Measurements from ENCODE around the gene OPRM1.

The OPRM1 gene

GRCh38 chr6:154284313-154284853 is 245.3 kb downstream of the OPRM1 start:
- TF ChIP-seq TAF1 (IDR thresholded peaks at IDR 0.05; ENCODE audit: borderline replicate concordance, insufficient read depth, low read length) (no peak), POLR2AphosphoS5 (IDR thresholded peaks at IDR 0.05; ENCODE audit: low read depth, low read length) (no peak), REST (IDR thresholded peaks at IDR 0.05; ENCODE audit: insufficient read depth in 1 of 2, low read depth in 2 of 2, low read length in 2 of 2) (no peak), FOXP2 (optimal IDR thresholded peaks at IDR 0.05; ENCODE audit: borderline replicate concordance, extremely low read depth, extremely low read length, insufficient read depth) (no peak), SIN3A (IDR thresholded peaks at IDR 0.05; ENCODE audit: borderline replicate concordance, insufficient read depth, low read length) (no peak)

- no peak for TF ChIP-seq FOXP2 (optimal IDR thresholded peaks at IDR 0.05; ENCODE audit: borderline replicate concordance, extremely low read depth, extremely low read length, insufficient read depth)
- no peak for TF ChIP-seq TAF1 (IDR thresholded peaks at IDR 0.05; ENCODE audit: borderline replicate concordance, insufficient read depth, low read length)
- no peak for TF ChIP-seq POLR2AphosphoS5 (IDR thresholded peaks at IDR 0.05; ENCODE audit: low read depth, low read length)
- no peak for TF ChIP-seq SIN3A (IDR thresholded peaks at IDR 0.05; ENCODE audit: borderline replicate concordance, insufficient read depth, low read length)
- no peak for TF ChIP-seq REST (IDR thresholded peaks at IDR 0.05; ENCODE audit: insufficient read depth in 1 of 2, low read depth in 2 of 2, low read length in 2 of 2)
Measured at GRCh38 chr6:154285826-154286225, 246.8 kb downstream of the OPRM1 start.

GRCh38 chr6:154289818-154290508 is 250.9 kb downstream of the OPRM1 start:
- TF ChIP-seq TAF1 (IDR thresholded peaks at IDR 0.05; ENCODE audit: borderline replicate concordance, insufficient read depth, low read length): no peak
- no peak for TF ChIP-seq REST (IDR thresholded peaks at IDR 0.05; ENCODE audit: insufficient read depth in 1 of 2, low read depth in 2 of 2, low read length in 2 of 2)
- no peak for TF ChIP-seq FOXP2 (optimal IDR thresholded peaks at IDR 0.05; ENCODE audit: borderline replicate concordance, extremely low read depth, extremely low read length, insufficient read depth)
- TF ChIP-seq SIN3A (IDR thresholded peaks at IDR 0.05; ENCODE audit: borderline replicate concordance, insufficient read depth, low read length): no peak
- TF ChIP-seq POLR2AphosphoS5 (IDR thresholded peaks at IDR 0.05; ENCODE audit: low read depth, low read length): no peak

GRCh38 chr6:154292066-154292465 is 253.0 kb downstream of the OPRM1 start:
- TF ChIP-seq FOXP2 (optimal IDR thresholded peaks at IDR 0.05; ENCODE audit: borderline replicate concordance, extremely low read depth, extremely low read length, insufficient read depth) (no peak), POLR2AphosphoS5 (IDR thresholded peaks at IDR 0.05; ENCODE audit: low read depth, low read length) (no peak), REST (IDR thresholded peaks at IDR 0.05; ENCODE audit: insufficient read depth in 1 of 2, low read depth in 2 of 2, low read length in 2 of 2) (no peak)
